GM19468 (cell line): Measurements from ENCODE around the gene MIDN.

ENCODE experiments used
- ATAC-seq: cut with Tn5 transposase; IDR thresholded peaks from one replicate; pipeline ENCODE4 v1.9.1; 2021; ENCODE audit warnings: mild to moderate bottlenecking, moderate library complexity, moderate number of reproducible peaks; ENCODE audit not compliant: unreplicated experiment; ENCODE audit errors: extremely low read depth

The MIDN gene

DNA sequence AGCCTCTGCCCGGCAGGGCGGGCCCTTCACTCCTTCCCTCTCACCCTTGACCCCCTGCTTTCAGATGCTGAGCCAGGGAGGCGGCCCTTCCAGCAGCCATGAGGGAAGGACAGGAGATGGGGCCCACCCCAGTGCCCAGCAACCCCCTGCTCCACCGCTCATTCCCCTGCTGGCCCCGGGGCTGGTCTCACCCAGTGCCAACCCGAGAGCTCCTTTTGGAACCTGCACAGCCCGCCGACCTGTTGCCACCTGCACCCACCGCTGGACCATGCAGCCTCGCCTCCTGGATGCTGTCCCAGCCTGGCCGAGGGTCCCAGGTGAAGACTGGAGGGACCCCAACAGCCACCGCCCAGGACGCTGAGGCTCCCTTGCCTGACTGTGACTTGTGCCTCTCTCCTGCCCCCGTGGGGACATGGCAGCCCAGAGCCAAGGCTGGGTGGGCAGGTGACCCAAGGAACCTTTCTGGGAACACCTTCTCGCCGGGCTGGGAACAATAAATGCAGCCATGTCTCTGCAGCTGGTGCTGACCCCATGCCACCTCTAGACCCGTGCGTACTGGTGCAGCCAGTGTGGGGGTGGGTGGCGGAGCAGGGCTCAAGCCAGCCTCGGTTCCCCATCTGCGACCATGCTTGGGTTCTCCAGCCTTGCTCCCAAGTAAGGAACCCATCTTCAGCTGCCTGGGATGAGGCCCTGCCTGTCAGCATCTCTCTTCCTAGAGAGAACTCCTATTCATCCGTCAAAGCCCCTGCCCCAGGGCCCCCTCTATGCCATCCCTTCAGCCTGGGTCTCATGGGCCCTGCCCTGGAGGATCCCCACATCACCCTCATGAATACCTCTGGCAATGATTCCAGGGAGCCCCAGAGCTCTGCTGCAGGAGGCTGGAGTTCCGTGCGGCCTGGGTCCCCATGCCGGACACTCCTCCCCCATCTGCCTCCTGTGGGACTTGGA lies 30.6 kb downstream of the MIDN start:
- ATAC-seq, result no peak

GRCh38 chr19:1279782-1280341 lies 31.5 kb downstream of the MIDN start:
- ATAC-seq, result no peak

- ATAC-seq, result no peak
Measured at GRCh38 chr19:1280636-1281568, 32.5 kb downstream of the MIDN start.

DNA sequence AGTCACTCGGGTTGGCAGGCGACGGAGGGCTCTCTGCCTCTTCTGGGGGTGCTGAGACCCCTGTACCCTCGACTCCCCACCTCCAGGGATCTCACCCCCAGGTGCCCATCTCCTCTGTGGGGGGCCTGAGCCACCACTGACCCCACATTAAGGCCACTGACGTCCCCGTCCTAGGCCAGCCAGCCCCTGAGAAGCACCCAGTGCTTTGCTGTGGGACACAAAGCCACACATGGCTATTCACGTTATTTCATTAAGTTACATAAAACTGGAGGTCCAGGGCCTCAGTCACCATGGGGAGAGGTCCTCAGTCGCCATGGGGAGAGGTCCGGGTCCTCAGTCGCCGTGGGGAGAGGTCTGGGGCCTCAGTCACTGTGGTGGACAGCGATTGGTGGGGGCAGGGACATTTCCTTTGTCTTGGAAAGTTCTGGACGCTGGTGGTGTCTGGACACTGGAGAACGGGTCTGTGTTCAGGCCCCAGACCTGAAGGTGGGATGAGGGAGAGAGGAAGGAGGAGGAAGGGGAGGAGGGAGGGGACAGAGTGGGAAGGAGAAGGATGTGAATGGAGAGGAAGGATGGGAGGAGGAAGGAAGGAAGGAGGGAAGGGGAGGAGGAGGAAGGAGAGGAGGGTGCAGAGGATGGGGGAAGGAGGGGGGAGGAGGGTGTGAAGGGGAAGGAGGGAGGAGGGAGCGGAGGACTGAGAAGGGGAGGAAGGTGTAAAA lies 33.3 kb downstream of the MIDN start:
- ATAC-seq, result no peak

DNA sequence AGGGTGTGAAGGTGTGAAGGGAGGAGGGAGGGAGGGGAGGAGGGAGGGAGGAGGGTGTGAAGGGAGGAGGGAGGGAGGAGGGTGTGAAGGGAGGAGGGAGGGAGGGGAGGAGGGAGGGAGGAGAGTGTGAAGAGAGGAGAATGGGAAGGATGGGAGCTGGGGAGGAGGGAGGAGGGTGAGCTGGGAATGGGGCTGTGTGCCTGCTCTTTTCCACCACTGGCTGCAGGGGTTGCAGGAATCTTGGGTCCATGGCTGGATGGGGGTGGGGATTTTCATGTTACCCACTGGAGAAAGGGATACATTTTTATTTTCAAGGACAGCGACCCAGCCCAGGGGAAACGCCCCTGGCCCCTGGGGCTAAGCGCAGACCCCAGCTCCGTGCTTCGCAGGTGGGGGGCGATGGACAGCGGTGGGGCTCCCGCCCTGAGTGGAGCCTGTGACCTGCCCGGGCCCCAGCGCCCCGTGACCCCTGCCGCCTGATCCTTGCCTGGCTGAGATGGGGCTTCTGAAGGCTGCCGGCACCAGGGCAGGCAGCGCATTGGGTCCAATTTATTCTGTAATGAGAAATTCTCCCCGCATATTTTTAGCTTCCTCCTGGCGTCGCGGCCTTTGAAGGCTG lies 34.3 kb downstream of the MIDN start:
- no peak for ATAC-seq

DNA sequence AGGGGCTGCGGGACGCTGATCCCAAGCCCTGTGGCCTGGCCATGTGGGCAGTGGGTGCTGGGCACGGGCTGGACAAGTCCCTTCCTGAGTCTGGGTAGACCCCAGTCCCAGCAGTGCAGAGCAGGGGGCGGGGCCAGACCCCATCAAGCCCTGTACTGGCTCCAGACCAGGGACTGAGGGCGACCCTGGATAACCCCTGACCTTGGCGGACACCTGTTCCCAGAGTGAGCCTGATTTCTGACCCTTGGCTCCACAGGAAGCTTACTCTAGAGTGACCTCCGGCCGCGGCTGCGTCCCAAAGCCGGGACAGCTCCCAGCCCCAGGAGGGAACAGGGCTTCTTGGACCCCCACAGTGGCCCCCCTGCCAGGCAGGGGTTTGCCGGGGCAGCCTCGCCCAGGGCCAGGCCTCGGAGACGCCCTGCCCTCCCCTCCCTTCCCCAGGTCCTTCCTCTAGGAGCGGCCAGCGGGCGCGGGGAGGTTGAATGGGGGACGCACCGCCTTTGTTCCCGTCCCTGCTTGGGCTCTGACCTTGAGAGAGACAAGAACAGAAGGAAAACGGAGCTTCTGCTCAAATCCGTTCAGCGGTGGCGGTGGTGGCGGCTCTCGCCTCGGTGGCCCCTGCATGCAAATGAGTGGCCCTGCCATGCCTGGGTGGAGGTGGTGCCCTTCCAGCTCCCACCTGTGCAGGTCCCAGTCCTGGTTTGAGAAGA lies 35.0 kb downstream of the MIDN start:
- ATAC-seq, result no peak

DNA sequence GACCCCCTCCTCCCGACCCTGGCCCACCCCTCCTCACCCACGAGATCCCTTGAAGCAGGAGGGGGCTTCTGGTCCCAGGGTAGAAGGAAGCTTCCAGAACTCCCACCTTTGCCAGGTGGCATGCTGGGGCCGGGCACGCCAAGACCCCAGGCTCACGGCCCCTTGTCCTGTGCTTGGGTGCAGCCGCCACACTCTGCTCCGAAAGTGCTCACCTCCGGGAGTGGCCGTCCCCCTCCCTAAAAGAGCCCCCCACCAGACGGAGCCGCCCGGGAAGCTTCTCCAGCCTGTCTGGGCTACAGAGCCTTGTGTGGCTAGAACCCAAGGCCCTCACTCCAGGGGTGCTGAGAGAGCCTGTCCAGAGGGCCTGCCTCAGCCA lies 35.5 kb downstream of the MIDN start:
- ATAC-seq, result no peak

DNA sequence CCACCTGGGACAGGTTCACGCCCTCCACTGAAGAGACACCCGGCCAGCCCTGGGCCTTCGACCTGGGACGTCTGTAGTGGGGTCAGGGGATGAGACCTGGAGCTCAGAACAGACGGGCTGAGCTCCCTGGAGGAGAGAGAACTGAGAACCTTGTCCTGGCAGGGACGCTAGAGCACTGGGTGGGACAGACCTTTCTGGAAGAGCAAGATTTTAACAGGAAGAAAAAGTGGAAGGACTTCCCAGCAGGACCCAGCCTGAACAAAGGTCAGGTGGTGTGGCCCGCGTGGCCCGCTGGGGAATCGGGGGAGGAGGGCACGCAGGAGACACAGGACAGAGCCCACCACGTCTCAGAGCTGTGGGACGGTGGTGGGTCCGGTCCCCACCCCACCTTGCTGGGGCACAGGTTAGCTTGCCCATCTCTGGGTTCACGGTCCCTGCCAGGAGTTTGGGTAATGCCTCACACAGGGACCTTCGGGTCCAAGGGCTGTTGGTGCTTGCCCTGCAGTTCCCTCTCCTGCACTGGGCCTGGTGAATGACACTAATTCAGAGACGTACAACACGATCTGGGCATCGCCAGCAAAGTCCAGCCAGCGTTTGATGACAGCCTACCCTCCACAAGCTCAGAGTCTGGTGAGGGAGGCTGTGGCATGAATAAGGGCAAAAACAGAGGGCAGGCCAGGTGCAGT lies 36.1 kb downstream of the MIDN start:
- ATAC-seq, result no peak

GRCh38 chr19:1284979-1285736 lies 36.8 kb downstream of the MIDN start:
- no peak for ATAC-seq

DNA sequence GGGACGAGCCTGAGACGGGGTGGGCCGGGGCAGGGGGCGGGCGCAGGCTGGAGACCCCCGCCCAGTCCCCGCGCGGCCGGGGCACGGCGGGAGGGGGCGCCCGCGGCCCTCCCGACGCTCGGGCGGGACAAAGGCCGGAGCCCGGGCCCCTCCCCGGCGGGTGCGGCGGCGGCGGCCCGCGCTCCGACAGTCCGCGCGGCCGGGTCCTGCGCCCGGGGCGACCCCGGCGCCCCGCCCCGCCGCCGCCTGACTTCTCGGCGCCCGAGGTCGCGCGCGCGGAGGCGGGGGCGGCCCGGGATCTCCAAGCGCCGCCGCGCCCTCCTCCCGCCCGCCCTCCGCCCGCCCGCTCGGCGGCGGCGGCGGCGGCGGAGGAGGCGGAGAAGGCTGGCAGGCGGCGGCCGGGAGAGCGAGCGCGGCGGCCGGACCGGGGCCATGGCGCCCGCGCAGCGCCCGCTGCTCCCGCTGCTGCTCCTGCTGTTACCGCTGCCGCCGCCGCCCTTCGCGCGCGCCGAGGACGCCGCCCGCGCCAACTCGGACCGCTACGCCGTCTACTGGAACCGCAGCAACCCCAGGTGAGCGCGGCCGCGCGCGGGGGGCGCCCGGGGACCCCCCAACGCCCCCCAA lies 37.5 kb downstream of the MIDN start, which contains the start of gene EFNA2:
Gene EFNA2, plus strand, starts transcription at position 137 of the 624 bp plus-strand sequence. Its CDS starts 296 bp downstream, at position 433.
- ATAC-seq, result no peak

GRCh38 chr19:1286487-1287353 lies 38.3 kb downstream of the MIDN start:
- ATAC-seq, result no peak

DNA sequence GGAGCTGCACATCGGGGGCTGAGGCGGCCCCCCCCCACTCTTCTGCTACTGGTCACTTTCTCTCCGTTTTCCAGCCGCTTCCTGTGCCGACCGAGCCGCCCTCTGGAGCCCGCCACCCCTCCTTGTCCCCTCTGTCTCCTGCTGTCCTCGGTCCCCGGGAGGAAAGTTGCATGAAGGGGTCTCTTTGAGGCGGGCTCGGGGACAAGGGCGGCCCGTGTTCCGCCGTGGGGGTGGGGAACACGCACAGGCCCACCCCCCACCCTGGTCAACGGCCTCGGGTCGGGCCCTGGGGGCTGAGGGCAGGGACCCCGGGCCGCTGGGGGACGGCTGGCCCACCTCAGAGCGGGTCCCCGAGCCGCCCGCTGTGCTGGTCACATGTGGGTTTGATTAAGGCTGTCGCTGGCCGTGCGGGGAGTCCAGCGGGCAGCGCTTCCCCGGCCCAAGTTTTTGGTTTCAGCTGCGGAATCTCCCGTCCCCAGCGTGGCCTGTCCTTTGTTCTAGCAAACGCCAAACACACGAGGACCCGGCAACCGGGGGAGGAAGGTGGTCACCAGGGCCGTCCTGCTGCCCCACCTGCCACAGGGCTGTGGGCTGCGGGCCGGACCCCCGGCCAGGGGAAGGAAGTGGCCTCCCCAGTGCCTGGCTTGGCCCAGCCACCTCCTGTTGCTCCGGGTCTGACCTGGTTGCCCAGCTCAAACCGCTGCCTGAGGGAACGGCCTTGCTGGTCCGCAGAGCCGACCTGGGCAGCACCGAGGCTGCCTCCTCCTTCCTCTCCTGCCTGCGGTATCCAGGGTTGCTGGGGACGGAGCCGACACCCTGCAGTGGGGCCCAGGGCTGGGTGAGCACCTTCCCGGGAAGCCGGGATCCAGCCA lies 39.2 kb downstream of the MIDN start:
- ATAC-seq, result no peak

GRCh38 chr19:1288226-1288612 lies 39.8 kb downstream of the MIDN start:
- no peak for ATAC-seq

DNA sequence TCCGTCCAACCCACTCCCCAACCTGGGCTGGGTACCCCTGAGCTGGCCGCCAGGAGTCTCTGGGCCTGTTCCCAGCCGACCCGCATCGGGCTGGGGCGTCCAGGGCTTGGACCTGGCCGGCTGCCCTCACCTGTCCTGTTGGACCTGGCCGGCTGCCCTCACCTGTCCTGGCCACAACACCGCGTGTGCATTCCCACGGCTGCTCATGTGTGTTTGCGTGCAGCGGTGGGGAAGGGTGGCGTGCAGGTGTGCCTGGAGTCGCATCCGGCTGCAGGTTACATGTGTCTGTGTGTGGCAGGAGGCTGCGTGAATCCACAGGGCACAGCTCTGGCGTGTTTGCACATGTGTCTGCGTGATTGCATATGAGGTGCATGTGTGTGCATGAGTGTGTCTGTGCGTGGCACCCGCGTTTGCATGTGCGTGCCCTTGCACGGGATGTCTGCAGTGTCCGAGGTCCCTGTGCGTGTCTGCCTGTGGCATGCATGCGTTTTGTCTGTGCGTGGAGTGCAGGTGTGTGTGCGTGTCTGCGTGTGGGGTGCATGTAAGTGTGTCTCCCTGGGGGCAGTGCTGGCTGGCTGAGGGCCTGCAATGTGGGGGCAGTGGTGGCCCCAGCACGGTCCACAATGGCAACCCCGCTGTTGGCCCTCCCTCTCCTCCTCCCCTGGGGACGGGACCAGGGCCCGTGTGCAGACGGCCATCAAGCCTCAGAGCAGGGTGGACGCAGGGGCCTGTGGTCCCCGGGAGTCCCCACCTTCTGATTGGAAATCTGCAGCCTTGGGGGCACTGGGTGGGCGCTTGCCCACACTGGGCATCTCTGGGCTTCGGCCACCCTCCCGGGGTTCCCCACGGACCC lies 40.7 kb downstream of the MIDN start:
- ATAC-seq, result no peak

DNA sequence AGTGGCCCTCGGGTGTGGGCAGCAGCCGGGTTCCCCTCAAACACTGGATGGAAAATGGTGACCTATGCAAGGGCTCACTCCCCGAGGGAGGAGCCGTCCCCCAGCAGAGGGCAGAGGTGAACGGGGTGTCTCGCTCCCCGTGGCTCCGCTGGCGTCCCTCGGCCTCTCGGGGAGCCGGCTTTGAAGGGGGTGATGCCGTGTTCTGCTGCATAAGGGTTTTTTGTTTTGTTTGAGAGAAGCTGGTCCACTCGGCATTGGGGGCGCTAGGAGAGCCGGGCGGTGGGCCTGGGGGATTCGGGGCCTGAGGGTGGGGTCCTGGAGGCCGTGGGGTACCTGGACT lies 41.3 kb downstream of the MIDN start:
- no peak for ATAC-seq
